AML-193 (cell line): Measurements from ENCODE around the gene LPIN2.
A peak's percentile ranks its signal among the peaks of the same experiment; 100 is the strongest.

Source experiments
- DNase-seq, 2 experiments: peaks; one replicate each; lab custom pipeline; 2025; lab: John Stamatoyannopoulos, UW

The LPIN2 gene

GRCh38 chr18:2981212-2981728 lies 31.7 kb downstream of the LPIN2 start:
- DNase-seq: peak in 1 of 2 experiments; percentile 17

DNA sequence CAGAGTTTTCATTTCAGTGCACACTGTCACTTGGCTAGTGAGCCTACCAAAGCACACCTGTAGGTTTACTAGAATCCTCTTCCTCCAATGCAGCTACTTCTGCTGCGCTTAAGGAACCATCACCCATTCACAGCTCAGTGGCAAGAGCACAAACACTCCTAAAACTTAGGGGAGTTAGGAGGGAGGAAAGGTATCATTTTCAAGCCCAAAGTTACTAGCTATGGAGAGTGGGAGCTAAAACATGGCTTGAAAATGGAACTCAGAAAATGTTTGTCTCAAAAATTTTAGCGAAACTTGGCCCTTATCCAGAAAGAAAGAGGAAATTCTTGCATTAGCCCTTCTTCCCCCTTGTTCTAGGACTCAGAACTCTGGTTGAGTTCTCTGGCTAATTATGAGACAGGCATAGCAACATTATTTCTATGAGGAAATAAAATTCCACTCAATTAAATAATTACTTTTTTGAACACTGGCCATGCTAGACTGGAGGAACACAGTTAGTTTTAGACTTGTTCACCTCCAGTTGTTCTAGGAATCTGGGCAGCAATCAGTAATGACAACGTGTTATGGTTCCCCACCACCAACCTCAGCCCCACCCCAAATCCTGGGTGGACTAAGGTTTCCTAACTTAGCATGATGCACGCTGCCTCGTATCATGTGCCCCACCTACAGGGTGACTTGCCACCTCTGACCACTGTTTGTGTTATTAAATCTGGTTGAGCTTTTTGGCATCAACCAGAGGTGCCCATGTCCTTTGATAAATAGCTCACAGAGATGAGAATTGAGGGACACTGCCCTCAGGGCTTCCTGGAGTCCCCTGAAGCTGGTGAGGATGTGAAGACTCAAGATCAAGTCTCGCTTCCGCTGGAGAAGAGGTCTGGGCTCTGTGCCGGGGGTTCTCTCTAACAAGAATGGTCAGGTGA lies 32.8 kb downstream of the LPIN2 start:
- peak; percentile 56 to 82 for DNase-seq

GRCh38 chr18:2979129-2979528 lies 33.8 kb downstream of the LPIN2 start:
- no peak for DNase-seq

GRCh38 chr18:2978661-2979106 lies 34.3 kb downstream of the LPIN2 start:
- no peak for DNase-seq

DNA sequence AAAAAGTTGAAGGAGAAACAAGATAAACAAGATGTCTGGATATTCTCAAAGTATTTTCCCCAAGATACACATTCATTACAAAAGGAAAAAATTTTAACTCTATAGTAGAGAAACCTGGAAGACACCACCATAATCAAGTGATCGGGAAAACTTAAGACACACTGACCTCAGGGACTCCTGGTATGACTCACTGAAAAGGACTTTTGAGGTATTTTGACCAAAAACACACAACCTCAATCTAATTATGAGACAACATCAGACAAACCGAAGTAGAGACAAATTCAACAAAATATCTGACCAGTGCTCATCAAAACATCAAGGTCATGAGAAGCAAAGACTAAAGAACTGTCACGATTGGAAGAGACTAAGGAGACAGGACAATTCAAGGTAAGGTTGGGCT lies 34.7 kb downstream of the LPIN2 start:
- DNase-seq: no peak

- no peak for DNase-seq
These were observed 36.5 kb downstream of the LPIN2 start for GRCh38 chr18:2976218-2977132.

DNA sequence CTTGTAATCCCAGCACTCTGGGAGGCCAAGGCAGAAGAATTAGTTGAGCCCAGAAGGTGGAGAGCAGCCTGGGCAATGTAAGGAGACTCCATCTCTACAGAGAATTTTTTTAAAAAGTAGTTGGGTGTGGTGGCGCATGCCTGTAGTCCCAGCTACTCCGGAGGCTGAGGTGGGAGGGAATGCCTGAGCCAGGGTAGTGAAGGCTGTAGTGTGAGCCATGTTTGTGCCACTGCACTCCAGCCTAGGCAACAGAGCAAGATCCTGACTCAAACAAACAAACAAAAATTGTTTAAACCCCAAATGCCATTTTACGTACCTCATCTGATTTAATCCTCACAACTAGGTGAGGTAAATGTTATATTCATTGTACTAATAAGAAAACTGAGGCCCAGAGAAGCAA lies 38.2 kb downstream of the LPIN2 start:
- DNase-seq: no peak

DNA sequence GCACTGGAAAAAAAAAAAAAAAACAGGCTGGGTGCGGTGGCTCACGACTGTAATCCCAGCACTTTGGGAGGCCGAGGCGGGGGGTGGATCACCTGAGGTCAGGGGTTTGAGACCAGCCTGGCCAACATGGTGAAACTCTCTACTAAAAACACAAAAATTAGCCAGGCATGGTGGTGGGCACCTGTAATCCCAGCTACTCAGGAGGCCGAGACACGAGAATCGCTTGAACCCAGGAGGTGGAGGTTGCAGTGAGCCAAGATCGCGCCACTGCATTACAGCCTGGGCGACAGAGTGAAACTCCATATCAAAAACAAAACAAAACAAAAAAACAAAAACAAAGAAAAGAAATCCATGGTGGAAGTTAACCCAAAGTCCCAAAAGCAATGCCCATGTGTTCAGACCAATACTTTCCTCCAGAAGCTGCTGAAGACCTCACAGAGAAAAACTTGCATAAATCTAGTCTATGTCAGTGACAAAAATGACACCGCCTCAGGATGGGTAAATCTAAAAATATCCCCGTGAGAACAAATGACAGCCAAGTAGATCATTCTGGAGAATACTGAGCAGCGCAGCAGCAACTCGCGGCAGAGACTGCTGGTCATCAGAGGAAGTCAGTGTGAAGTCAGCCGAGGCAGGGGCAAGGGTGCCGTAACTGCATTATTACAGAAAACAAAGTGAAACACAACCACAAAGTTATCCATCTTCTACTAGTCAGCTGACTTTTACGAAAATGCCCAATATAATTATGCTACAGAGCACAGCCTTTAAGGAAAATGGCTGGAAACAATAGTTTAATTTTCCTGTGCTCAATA lies 41.0 kb downstream of the LPIN2 start:
- peak; percentile 58 to 62 for DNase-seq

DNA sequence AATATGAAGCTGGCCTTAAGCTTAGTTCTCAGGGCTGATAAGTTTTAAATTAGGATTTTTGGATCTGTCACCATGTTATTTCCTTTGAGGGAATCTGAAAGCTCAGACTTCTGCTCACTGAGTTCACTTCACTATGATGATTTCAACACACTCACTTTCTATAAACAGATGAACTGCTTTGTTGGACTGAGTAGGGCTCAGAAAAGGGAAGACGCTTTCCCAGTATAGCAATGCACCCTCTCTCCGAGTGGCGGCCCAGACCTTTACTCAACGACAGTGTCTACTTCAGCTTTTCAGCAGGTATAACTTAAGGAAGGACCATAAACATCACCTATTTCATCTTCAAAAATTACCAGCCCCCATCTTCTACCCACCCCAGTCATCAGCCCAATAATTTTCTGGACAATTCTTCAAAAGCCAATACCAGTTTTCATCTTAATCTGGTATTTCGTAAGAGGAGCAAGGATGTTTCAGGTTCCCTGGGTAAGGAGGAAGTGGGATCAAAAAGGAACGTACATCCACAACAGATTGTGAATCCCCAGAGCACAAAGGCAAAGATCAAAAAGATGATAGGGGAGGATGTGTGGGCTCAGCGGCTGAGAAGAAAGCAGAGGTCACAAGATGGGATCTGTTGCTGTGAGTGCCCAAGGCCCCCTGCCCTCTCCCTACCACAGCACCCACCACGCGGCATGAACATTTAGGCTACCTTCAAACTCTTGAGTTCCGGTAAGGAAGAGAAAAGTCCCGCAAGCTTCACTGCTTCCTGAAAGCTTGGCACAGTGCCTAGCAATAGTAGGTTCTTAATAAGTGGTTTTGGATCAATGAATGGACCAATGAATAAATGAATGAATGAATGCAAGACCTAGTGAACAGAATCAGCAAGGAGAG lies 41.9 kb downstream of the LPIN2 start:
- DNase-seq: peak; percentile 79 to 88

DNA sequence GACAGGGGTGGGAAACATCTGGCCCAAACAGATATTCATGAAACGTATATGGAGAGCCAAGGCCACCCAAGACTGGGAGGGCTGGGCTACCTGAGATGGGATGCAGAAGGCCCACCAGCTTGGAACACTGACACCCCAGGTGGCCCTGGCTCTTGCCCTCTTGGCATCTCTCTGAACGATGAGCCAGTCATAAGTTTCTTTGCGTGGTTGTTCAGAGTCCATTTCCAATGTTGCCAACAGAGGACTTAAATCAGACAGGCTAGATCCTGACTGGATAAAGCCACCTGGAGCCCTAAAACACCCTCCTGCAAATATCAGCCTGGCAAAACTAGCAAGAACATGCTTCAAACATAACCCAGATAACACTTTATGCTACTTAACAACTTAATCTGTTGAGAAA lies 42.6 kb downstream of the LPIN2 start:
- DNase-seq: no peak

- DNase-seq: no peak
These were observed 43.2 kb downstream of the LPIN2 start for GRCh38 chr18:2969695-2970094.

- no peak for DNase-seq
These were observed 44.3 kb downstream of the LPIN2 start for GRCh38 chr18:2968606-2969005.

DNA sequence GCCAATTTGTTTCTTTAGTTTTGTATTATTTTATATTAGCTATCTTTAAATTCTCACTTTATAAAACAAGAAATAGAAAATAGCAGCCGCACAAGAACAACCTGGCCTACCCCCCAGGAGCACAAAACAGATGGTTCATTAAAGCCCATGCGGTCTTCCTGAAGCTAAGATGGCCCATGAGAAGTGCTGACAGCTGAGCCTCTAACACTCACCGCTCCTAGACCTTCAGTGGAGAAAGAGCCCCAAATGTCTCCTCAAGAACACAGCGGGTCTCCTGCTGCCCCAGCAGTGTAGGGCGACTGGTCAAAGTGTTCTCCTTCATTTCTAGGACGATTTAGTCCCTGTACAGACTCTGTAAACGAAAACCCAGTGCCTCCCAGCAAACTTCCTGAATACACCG lies 45.1 kb downstream of the LPIN2 start:
- DNase-seq: no peak

DNA sequence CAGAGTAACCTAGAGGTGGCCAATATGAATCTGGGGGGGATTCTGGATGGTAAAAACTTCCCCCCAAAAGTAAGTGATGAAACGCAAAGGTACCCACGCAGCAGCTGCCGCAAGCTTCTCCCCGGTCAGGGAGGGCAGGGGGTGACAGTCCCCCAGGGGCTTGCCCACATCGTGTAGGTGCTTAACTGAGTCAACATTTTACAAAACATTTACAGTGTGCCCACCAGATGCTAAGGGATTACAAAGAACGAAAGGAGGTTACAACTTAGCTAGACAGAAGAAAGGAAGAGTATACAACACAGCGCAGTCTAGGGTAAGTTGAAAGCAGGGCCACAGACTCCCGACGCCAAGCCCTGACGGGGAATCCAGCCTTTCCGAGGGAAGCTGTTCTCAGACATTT lies 45.6 kb downstream of the LPIN2 start:
- no peak for DNase-seq

DNA sequence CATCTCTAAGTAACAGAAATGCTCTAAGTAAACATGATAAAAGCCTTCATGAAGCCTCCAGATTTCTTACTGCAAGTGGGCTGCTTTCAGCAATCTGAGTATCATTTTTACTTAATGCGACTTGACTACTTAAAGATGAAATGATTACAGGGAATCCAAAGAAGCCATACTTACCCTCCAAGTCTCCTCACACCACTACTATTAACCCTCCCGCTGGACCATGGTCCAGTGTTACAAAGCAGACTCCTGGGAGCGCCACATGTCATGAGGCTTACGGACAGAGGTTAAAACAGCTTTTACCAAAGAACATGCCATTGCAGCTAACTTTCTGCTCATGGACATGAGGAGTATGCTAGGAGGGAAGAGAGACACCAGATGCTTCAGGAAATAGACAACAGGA lies 46.4 kb downstream of the LPIN2 start:
- no peak for DNase-seq

DNA sequence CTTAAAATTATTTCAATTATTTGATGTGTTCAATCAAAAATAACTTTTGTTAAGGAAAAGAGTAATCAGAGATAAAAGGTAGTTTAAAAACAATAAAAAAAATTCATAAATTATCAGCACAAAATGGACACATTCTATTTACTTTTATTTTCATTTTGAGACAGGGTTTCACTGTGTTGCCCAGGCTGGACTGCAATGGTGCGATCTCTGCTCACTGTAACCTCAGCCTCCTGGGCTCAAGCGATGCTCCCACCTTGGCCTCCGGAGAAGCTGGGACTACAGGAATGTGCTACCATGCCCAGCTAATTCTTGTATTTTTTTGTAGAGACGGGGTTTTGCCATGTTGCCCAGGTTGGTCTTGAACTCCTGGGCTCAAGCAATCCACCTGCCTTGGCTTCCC lies 47.1 kb downstream of the LPIN2 start:
- no peak for DNase-seq

DNA sequence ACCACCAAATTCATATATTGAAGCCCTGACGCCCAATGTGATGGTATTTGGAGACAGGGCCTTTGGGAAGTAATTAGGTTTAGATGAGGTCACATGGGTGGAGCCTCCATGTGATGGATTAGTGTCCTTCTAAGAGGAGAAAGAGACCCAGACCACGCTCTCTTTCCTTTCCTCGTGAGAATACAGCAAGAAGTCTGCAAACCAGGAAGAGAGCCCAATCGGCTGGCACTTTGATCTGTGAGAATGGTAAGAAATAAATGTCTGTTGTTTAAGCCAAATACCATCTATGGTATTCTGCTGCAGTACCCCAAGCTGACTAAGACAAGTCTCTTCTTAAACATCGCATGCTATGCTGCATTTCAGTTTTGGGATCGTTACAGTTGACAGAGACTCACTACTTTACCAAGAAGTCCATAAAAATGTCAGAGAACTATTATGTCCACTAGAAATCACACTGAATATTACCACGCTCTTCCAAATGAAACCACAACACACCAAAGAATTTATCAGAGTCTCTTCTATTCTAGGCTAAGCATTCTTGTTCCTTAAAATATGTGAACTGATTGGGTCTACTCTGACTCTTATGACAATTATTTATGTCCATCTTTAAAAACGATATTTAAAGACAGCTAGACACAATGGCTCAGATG lies 48.5 kb downstream of the LPIN2 start:
- DNase-seq: no peak
